Neutrophil (primary cell): ENCODE results near the gene KRTAP10-1.

ENCODE experiments used
- H3K27ac ChIP-seq: fragments of 200-600 bp; sonication (generic); 2 replicates; pipeline ENCODE4 v1.5.1; 2016; ENCODE audit warnings: mild to moderate bottlenecking, moderate library complexity
- H3K27me3 ChIP-seq: fragments of 200-600 bp; sonication (generic); 2 replicates; pipeline ENCODE4 v1.6.0; 2016; ENCODE audit warnings: mild to moderate bottlenecking
- H3K36me3 ChIP-seq: fragments of 200-600 bp; sonication (generic); 2 replicates; pipeline ENCODE4 v1.5.1; 2017
- H3K4me1 ChIP-seq, 2 experiments: fragments of 200-600 bp in 1 of 2; sonication (generic) in 1 of 2; 1 replicate in 1 of 2; 2 replicates in 1 of 2; pipeline versions ENCODE4 v1.5.1 to v1.6.1; 2013 to 2016; ENCODE audit warnings: low read depth in 1 of 2, low read length in 1 of 2, mild to moderate bottlenecking in 1 of 2, moderate library complexity in 1 of 2; ENCODE audit not compliant: control insufficient read depth in 1 of 2, insufficient read depth in 1 of 2
- H3K4me3 ChIP-seq, 2 experiments: fragments of 200-600 bp in 1 of 2; sonication (generic) in 1 of 2; 1 replicate in 1 of 2; 2 replicates in 1 of 2; pipeline ENCODE4 v1.5.1; 2013 to 2016; ENCODE audit warnings: low read depth in 1 of 2, low read length in 1 of 2, mild to moderate bottlenecking in 1 of 2, moderate library complexity in 1 of 2
- H3K9me3 ChIP-seq: fragments of 200-600 bp; sonication (generic); 2 replicates; pipeline ENCODE4 v1.5.1; 2016
- CTCF ChIP-seq: fragments of 200-600 bp; sonication (generic); IDR thresholded peaks from 2 replicates; pipeline ENCODE4 v1.5.1; 2016; ENCODE audit warnings: antibody characterized with exemption

KRTAP10-1 gene

GRCh38 chr21:44532712-44533111, 7.3 kb downstream of the KRTAP10-1 start:
- no peaks in the 10 kb centered on the region for H3K9me3 ChIP-seq
- TF ChIP-seq CTCF = no peak
- H3K27me3 ChIP-seq = no peaks in the 10 kb centered on the region
- no peak overlapping the region for H3K4me3 ChIP-seq
- no peaks in the 10 kb centered on the region for H3K36me3 ChIP-seq
- H3K4me1 ChIP-seq = peaks cover 6 to 12% of the 10 kb centered on the region in 2 experiments
- no peak overlapping the region for H3K27ac ChIP-seq

GRCh38 chr21:44531606-44532564, 8.1 kb downstream of the KRTAP10-1 start:
- Histone ChIP-seq H3K4me3 (no peak overlapping the region), H3K27me3 (no peaks in the 10 kb centered on the region), H3K4me1 (peaks cover 6 to 12% of the 10 kb centered on the region in 2 experiments), H3K9me3 (no peaks in the 10 kb centered on the region), H3K27ac (no peak overlapping the region), H3K36me3 (no peaks in the 10 kb centered on the region)
- TF ChIP-seq CTCF = no peak

- Histone ChIP-seq H3K9me3 (no peaks in the 10 kb centered on the region), H3K27ac (no peak overlapping the region), H3K27me3 (no peaks in the 10 kb centered on the region), H3K4me3 (no peak overlapping the region), H3K36me3 (no peaks in the 10 kb centered on the region), H3K4me1 (peaks cover 6 to 12% of the 10 kb centered on the region in 2 experiments)
- no peak for TF ChIP-seq CTCF
Observed at GRCh38 chr21:44530903-44531605, 8.9 kb downstream of the KRTAP10-1 start.

- Histone ChIP-seq H3K4me3 (no peak overlapping the region), H3K36me3 (no peaks in the 10 kb centered on the region), H3K27me3 (no peaks in the 10 kb centered on the region), H3K4me1 (peaks cover 6 to 11% of the 10 kb centered on the region in 2 experiments), H3K27ac (no peak overlapping the region), H3K9me3 (no peaks in the 10 kb centered on the region)
- no peak for TF ChIP-seq CTCF
Observed at GRCh38 chr21:44530221-44530902, 9.6 kb downstream of the KRTAP10-1 start.

- Histone ChIP-seq H3K4me1 (peaks cover 2 to 4% of the 10 kb centered on the region in 2 experiments), H3K4me3 (no peak overlapping the region), H3K36me3 (no peaks in the 10 kb centered on the region), H3K27ac (no peak overlapping the region), H3K27me3 (no peaks in the 10 kb centered on the region), H3K9me3 (no peaks in the 10 kb centered on the region)
- TF ChIP-seq CTCF = no peak
Observed at GRCh38 chr21:44529503-44530125, 10.4 kb downstream of the KRTAP10-1 start.
